ENCODE data around the gene PCDH8. TPM values are rescaled to one million over a fixed set of nuclear protein-coding genes. Genes with fewer than 3 reads are reported as not detected.

Gene PCDH8
- total RNA-seq, 2 donors from 2014 or later, result 0.15 to 0.21 TPM

DNA sequence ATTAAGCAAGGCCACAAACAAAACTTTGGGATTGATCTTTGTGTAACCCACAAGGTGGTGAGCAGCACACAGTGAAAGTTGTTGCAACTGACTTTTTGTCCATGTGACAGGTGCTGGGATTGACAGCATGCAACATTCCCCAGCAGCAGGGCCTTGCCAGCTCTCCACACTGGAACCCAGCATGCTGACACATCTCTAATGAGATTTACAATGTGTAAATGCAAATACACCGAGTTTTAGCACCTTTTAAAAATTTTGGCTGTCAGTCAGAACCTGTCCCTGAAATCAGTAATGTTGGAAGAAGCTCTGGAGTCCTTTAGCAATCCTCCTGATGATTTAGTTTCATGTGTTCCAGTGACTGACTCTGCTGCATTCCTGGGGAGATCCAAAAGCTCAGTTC lies 16.5 kb upstream of the PCDH8 start:
- DNase-seq, result no peak
- Histone ChIP-seq H3K27ac (no peak overlapping the region), H3K36me3 (no peaks in the 10 kb centered on the region), H3K9me3 (no peaks in the 10 kb centered on the region), H3K4me1 (no peaks in the 10 kb centered on the region), H3K4me3 (no peak overlapping the region), H3K9ac (ENCODE audit: low read depth in 2 of 2, low read length in 2 of 2) (no peak overlapping the region), H3K27me3 (no peaks in the 10 kb centered on the region)
- TF ChIP-seq CTCF (IDR thresholded peaks at IDR 0.05), result no peak
- intact Hi-C loops (cut with DNase I), result loop anchor here (10.0 kb wide), 1 partner anchor 290 kb away; no protein-coding TSS in a partner anchor

- intact Hi-C loops (cut with DNase I), result loop anchor here (10.0 kb wide), 1 partner anchor 292 kb away; no protein-coding TSS in a partner anchor
- no peaks in the 10 kb centered on the region for H3K27me3 ChIP-seq
- H3K9ac ChIP-seq (ENCODE audit: low read depth in 2 of 2, low read length in 2 of 2), result no peak overlapping the region
- H3K36me3 ChIP-seq, result no peaks in the 10 kb centered on the region
- no peak overlapping the region for H3K27ac ChIP-seq
- peak; percentile 40 for DNase-seq
- H3K4me1 ChIP-seq, result no peaks in the 10 kb centered on the region
- H3K4me3 ChIP-seq, result no peak overlapping the region
- no peaks in the 10 kb centered on the region for H3K9me3 ChIP-seq
- peak; percentile 52 for TF ChIP-seq CTCF (IDR thresholded peaks at IDR 0.05)
Observed at GRCh38 chr13:52862358-52863206, 14.1 kb upstream of the PCDH8 start.

GRCh38 chr13:52852444-52852843 lies 4.0 kb upstream of the PCDH8 start:
- Histone ChIP-seq H3K9ac (ENCODE audit: low read depth in 2 of 2, low read length in 2 of 2) (no peak overlapping the region), H3K27ac (no peak overlapping the region), H3K9me3 (no peaks in the 10 kb centered on the region), H3K36me3 (no peaks in the 10 kb centered on the region), H3K27me3 (peaks cover 28% of the 10 kb centered on the region), H3K4me3 (no peak overlapping the region), H3K4me1 (no peaks in the 10 kb centered on the region)
- DNase-seq, result no peak
- intact Hi-C loops (cut with DNase I), result no loop called here
- no peak for TF ChIP-seq CTCF (IDR thresholded peaks at IDR 0.05)

GRCh38 chr13:52851137-52851962 lies 2.9 kb upstream of the PCDH8 start:
- Histone ChIP-seq H3K4me1 (peaks cover 6% of the 10 kb centered on the region), H3K27me3 (peaks cover 39% of the 10 kb centered on the region), H3K27ac (no peak overlapping the region), H3K9me3 (no peaks in the 10 kb centered on the region), H3K36me3 (no peaks in the 10 kb centered on the region), H3K4me3 (peak overlapping the region; percentile 55), H3K9ac (ENCODE audit: low read depth in 2 of 2, low read length in 2 of 2) (peak overlapping the region; percentile 54 to 64)
- TF ChIP-seq CTCF (IDR thresholded peaks at IDR 0.05), result no peak
- peak; percentile 44 for DNase-seq
- intact Hi-C loops (cut with DNase I), result no loop called here

DNA sequence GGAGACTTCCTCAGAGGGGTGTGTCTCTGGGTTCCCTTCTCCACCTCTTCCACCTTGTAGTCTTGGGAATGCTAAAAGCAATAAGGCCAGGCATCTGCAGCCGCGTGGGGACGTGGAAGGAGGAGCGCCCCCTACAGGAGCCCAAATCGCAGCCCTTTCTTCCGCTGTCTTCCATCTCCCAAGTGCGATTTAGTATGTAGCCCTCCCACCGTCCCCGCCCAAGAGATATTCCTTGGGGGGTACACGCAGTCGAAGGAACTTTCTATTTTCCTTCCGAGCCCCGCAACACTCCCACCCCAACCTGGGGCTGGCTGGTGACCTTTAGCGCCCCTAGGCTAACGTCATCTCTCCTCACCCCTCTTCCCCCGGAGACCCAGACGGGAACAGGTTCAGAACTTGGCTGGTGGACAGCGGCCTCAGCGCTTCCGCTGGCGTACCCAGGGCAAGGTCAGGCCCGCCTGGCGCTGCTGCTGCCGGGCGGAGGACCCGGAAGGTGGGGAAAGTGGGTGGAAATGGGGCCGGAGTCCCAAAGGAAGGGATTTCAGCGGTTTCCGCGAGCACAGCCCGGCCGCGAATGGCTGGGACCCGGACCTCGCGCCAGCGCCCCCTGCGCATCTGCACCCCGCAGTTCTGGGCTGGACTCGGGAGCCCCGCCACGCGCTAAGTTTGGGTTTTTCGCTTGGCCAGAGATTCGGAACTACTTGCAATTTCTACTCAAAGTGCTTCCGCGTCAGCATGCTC lies 2.1 kb upstream of the PCDH8 start:
- H3K9ac ChIP-seq (ENCODE audit: low read depth in 2 of 2, low read length in 2 of 2), result peak overlapping the region; percentile 54 to 64
- peaks cover 9% of the 10 kb centered on the region for H3K4me1 ChIP-seq
- TF ChIP-seq CTCF (IDR thresholded peaks at IDR 0.05), result no peak
- H3K4me3 ChIP-seq, result peak overlapping the region; percentile 55
- H3K36me3 ChIP-seq, result no peaks in the 10 kb centered on the region
- H3K27ac ChIP-seq, result no peak overlapping the region
- DNase-seq, result peak; percentile 79
- intact Hi-C loops (cut with DNase I), result no loop called here
- no peaks in the 10 kb centered on the region for H3K9me3 ChIP-seq
- H3K27me3 ChIP-seq, result peaks cover 47% of the 10 kb centered on the region
